Activated CD8-positive, alpha-beta memory T cell treated with anti-CD3 and anti-CD28 coated beads for 1 hour (primary cell): ENCODE measurements around the gene KMT2A.
"Not testable (repeated sequence)": the region's sequence is repeated elsewhere in the genome, so short reads cannot be mapped to it uniquely, and the experiment has no call there.

Source experiments
- DNase-seq, 2 donors: peaks; one replicate each; pipeline ENCODE4 v3.0.0-alpha.2; 2020; ENCODE audit warnings: low read depth in 1 of 2; ENCODE audit errors: extremely low read depth in 1 of 2

KMT2A gene

DNA sequence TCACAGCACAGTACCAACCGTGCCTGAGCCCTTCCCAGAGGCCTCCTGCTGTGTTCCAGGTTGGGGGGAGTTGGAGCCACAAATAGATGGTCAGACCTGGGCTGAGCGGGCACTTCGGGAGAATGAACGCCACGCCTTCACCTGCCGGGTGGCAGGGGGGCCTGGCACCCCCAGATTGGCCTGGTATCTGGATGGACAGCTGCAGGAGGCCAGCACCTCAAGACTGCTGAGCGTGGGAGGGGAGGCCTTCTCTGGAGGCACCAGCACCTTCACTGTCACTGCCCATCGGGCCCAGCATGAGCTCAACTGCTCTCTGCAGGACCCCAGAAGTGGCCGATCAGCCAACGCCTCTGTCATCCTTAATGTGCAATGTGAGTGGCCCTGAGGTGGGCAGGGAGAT is 95.8 kb downstream of the KMT2A start:
- DNase-seq: no peak

DNA sequence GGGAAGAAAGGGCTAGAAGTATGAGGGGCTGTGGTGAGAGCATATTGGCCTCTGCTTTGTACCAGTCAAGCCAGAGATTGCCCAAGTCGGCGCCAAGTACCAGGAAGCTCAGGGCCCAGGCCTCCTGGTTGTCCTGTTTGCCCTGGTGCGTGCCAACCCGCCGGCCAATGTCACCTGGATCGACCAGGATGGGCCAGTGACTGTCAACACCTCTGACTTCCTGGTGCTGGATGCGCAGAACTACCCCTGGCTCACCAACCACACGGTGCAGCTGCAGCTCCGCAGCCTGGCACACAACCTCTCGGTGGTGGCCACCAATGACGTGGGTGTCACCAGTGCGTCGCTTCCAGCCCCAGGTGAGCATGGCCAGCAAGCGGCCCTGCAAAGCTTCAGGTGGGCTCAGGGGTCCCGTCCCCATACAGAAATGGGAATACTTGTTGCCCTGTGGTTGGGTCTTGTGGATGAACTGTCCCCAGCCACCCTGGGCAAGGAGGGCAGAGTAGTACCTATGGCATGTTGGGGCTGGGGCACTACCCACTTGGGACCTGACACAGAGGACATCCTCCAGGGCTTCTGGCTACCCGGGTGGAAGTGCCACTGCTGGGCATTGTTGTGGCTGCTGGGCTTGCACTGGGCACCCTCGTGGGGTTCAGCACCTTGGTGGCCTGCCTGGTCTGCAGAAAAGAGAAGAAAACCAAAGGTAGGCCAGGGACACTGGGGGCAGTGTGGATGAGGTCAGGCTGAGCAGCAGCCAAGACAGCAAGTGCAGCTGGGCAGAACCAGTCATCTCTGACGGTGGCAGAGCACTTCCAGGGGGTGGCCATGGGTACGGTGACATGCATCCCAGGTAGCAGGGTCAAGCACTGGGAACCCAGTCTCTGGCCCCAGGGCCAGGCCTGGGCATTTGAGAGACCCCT is 96.8 kb downstream of the KMT2A start:
- no peak for DNase-seq

DNA sequence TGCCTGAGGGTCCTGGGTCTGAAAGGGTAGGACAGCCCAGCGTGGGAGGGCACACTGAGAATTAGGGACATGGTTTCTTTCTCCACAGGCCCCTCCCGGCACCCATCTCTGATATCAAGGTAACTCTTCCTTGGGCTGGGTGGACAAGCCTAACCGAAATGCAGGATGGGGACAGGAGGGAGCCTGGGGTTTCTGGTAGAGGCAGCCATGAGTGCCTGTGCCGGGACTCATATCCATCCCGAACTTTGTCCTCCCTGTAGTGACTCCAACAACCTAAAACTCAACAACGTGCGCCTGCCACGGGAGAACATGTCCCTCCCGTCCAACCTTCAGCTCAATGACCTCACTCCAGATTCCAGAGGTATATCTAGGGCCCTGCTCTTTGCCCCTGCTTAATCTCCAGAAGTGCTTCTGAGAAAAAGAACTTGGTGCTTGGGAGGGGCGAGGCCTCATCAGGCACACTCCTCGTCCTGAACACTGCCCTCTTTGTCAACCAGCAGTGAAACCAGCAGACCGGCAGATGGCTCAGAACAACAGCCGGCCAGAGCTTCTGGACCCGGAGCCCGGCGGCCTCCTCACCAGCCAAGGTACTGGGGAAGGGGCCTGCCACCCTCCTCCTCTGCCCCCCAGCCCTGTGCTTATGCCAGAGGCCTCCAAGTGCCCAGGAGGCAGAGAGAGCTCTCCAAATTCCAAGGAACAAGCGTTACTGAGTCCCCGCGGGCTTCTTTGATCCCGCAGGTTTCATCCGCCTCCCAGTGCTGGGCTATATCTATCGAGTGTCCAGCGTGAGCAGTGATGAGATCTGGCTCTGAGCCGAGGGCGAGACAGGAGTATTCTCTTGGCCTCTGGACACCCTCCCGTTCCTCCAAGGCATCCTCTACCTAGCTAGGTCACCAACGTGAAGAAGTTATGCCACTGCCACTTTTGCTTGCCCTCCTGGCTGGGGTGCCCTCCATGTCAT is 97.8 kb downstream of the KMT2A start:
- DNase-seq: no peak

DNA sequence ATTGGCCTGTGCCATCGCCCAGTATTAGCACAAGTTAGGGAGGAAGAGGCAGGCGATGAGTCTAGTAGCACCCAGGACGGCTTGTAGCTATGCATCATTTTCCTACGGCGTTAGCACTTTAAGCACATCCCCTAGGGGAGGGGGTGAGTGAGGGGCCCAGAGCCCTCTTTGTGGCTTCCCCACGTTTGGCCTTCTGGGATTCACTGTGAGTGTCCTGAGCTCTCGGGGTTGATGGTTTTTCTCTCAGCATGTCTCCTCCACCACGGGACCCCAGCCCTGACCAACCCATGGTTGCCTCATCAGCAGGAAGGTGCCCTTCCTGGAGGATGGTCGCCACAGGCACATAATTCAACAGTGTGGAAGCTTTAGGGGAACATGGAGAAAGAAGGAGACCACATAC is 99.0 kb downstream of the KMT2A start:
- no peak for DNase-seq

DNA sequence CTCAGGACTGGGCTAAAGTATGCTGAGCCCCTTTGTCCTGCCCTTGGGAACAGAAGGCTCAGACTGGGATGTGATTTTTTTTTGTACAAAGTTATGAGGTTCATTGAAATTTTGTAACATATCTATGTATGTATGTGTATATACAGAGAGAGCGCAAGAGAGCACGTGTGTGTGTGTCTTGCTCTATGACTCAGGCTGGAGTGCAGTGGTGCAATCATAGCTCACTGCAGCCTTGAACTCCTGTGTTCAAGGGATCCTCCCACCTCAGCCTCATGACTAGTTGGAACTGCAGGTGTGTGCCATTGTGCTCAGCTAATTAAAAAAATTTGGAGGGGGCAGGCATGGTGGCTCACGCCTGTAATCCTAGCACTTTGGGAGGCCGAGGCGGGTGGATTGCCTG is 100.4 kb downstream of the KMT2A start:
- no peak for DNase-seq

DNA sequence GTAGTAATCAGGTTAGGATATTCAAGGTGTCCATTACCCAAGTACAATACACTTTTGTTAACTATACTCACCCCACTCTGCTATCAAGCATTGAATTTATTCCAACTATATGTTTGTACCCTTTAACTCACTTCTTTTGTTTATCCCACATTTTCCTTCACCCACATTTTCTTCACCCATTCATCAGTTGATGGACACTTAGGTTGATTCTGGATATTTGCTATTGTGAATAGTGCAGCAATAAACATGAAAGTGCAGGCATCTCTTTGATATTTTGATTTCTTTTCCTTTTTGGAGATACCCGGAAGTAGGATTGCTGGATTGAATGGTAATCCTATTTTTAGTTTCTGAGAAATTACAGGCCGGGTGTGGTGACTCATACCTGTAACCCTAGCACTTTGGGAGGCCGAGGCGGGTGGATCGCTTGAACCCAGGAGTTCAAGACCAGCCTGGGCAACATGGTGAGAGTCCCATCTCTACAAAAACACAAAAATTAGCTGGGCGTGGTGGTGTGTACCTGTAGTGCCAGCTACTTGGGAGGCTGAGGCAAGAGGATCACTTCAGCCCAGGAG is 101.2 kb downstream of the KMT2A start:
- DNase-seq: no peak

DNA sequence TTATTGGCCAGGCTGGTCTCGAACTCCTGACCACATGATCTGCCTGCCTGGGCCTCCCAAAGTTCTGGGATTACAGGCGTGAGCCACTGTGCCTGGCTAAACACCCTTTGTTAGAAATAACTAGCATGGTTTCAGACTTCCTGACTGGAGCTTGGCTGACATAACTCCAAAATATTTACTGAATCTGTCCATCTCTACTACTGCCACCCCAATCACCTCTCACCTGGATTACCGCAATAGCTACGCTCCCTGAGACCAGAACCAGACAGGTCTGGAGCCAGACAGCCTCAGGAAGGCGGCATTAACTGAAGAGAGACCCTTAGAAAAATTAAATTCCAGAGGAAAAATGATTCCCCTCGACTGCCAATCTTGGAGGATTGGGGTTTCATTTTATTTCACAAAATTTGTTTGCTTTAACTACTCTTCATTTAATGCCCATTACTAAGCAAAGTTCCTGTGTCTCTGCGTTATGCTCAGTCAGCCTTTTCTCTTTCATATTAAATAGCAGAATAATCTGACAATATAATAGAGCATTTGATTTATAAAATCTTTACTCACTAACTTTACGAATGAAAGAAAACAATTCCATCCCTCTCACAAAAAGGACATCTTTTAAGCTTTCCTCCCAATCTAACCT is 107.8 kb downstream of the KMT2A start:
- DNase-seq: no peak

DNA sequence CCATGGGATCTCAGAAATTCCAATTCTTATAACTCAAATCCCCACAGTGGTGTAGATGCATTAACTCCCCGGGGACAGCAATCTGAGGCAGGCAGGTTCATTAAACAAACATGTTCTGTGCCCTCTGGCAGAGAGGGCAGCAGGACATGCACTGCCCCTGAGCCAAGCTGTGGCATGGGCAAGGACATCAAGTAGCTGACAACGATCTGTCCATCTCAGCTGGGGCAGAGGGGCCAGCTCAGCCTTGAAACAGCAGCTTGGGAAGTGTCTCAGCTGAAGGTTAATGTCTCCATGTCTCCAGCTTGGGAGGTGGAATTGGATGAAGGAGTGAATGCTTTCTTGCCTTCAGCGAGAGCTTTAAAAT is 108.3 kb downstream of the KMT2A start:
- no peak for DNase-seq

DNA sequence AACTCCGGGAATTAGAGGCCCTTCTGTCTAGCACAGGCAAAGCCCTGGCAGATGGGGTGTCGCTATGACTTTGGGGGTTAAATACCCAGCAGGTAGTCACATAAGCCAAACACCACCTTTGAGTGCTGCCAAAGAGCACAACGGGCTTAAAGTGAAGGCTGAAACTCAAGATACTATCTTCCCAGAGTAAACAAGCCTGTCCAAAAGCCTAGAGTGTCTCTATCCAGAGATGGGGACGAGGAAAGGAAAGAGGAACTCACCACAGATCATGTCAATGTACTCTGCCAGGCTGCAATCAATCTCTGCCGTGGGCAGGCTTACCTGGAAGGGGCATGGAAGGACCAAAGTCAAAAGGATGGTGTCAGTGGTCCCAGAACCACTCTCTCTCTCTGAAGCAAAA is 109.2 kb downstream of the KMT2A start:
- DNase-seq: no peak

DNA sequence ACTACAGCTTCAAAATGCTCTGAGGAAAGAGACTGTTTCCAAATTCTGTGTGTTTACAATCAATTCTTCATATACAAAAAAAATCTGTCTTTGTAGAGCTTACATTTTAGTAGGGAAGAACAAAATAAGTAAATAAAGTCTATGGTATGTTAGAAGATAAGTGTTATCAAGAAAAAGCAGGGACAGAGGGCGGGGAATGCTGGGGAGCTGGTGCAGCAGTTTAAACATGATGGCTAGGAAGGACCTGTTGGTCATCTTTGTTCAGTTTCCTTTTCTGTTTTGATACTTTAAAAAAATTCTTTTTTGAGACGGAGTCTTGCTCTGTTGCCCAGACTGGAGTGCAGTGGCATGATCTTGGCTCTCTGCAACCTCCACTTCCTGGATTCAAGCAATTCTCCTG is 110.8 kb downstream of the KMT2A start:
- DNase-seq: no peak

DNA sequence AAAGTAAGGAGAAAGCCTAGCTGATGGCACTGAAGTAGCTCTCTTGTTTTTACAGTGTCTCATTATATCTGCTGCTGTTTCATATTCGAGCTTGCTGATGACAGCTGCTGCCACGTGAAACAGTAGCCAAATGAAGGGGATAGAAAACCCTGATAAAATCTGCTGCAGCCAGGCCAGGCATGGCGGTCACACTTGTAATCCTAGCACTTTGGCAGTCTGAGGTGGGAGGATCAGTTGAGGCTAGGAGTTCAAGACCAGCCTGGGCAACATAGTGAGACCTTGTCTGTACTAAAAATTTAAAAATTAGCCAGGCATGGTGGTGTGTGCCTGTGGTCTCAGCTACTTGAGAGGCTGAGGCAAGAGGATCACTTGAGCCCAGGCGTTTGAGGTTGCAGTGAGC is 116.0 kb downstream of the KMT2A start:
- DNase-seq: no peak

DNA sequence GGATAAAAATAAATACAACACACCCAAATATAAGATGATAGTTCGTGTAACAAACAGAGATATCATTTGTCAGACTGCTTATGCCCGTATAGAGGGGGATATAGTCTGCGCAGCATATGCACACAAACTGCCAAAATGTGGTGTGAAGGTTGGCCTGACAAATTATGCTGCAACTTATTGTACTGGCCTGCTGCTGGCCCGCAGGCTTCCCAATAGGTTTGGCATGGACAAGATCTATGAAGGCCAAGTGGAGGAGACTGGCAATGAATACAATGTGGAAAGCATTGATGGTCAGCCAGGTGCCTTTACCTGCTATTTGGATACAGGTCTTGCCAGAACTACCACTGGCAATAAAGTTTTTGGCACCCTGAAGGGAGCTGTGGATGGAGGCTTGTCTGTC is 124.5 kb downstream of the KMT2A start:
- no peak for DNase-seq

DNA sequence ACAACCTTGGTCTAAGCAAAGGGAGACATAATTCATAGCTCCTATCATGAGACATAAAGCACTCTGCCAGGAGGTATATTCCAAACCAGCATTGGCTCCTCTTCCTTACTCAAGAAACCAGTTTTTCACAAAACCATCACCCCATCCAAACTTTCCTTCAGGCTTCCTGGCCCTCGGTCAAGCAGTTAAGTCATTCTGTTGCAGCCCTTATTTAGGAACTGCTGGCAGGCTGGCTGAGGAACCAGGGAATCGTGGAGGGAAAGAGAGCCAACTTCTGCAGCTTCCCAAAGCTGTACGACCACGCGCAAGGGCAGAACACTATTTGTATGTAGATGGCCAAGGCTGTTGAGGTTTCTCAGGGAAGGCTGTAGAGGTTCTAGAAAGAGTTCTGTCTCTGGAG is 128.8 kb downstream of the KMT2A start:
- DNase-seq: no peak

DNA sequence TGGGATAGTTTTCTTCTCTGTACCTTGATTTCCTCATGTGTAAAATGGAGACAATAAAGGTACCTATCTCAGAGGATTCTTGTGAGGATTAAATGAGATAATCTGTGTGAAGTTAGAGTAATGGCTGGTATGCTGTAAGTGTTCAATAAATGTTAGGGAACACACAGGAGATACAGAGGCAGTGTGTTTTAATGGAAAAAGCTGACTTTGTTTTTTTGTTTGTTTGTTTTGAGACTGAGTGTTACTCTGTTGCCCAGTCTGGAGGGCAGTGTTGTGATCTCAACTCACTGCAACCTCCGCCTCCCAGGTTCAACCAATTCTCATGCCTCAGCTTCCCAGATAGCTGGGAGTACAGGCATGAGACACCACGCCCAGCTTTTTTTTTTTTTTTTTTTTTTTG is 133.4 kb downstream of the KMT2A start:
- DNase-seq: no peak

DNA sequence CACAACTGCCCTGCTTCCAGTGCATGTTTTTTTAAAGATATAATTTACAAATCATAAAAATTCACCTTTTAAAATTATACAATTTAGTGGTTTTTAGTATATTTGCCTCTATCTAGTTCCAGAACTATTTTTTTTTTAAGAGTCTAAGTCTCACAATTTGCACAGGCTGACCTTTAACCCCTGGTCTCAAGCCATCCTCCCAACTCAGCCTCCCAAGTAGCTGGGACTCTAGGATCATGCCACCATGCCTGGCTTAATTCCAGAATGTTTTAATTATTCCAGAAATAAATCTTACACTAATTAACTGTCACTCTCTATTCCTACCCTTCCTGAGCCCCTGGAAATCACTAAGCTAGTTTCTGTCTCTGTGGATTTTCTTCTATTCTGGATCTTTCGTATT is 134.5 kb downstream of the KMT2A start:
- DNase-seq: no peak

DNA sequence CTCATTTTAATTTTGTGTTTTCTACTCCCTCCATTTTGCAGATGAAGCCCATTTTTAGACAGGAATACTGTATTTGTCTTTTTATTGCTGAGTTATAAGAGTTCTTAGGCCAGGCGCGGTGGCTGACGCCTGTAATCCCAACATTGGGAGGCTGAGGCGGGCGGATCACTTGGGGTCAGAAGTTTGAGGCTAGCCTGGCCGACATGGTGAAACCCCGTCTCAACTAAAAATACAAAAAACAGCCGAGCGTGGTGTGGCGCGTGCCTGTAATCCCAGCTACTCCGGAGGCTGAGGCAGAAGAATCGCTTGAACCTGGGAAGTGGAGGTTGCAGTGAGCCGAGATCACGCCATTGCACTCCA is 135.4 kb downstream of the KMT2A start:
- not testable (repeated sequence) for DNase-seq

DNA sequence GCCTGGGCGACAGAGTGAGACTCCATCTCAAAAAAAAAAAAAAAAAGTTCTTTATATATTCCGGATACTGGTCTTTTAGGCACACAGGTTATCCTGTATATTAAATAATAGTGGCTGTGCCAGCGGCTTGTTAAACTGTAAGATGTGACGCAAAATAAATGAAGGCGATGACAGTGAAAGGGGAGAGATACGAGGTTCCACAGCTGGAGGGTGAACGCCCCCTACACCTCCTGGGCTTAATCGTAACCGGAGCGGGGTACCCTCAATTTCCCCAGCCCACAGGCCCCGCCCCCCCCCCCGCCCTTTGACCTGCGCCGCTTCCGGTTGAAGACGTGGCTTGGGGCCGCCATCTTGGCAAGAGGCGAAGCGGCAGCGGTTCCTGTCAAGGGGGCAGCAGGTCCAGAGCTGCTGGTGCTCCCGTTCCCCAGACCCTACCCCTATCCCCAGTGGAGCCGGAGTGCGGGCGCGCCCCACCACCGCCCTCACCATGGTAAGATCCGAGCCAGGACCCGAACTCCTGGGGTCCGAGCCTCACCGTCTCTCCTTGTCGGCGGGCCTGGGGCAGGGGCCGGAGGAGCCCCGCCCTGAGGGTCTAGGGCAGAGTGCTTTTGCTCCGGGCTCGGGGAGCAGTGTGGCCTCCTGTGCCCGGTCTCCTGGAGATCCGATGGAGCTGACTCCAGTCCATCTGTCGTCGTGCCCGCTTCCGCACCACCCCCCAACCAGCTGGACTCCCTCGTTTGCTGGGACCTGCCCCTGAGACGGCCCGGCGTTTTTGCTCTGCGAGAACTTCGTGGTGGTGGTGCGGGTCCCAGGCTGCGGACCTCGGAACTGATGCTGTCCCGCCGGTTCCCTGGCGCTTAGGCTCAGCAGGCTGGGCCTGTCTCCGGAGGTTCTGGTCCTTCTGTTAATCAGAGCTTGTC is 136.0 kb downstream of the KMT2A start, which contains the start of gene ARCN1:
TSS of gene ARCN1 (plus strand) at position 349 of the 920 bp plus-strand sequence. CDS start at position 488, 139 bp downstream.
- DNase-seq: peak; percentile 52 to 65

DNA sequence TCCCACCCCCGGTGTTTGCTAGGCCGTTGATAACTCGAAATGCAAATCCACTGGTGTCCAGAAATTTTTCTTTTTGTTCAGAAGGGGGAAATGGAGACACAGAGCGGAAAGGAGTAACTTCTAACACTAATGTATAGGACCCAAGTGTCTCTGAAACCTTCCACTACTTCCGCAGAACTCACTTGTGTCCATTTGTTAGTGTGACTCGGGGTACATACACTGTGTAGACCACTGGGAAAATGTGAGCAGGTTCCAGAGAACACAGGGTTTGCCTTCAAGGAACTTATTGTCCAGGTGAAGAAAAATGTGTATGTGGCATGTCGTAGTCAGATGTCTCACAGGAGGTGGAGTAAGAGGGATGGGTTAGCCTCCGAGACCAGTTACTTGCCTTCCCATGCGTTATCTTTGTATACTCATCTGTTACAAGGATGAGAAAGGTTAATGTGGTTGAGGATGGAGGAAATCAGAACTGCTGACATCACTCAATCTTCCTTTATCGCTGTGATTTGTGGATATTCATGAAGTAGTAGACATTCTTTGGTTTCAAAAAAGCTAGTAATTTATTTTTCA is 136.8 kb downstream of the KMT2A start:
- no peak for DNase-seq

DNA sequence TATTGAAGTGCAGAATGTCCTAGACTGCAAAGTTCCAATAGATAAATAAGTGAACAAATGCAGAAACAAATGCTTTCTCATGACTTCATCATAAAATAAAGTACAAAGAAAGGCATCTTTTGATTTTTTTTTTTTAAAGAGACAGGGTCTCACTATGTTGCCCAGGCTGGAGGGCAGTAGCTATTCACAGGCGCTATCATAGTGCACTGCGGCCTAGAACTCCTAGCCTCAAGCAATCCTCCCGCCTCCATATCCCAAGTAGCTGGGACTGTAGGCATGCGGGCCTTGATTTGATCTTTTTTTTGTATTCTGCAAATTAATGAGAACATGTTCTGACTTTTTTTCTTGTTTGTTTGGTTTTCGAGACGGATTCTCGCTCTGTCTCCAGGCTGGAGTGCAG is 138.3 kb downstream of the KMT2A start:
- DNase-seq: no peak
